LHCN-M2 (cell line): ENCODE data around the gene CA5A. TPM values are rescaled to one million over a fixed set of nuclear protein-coding genes. Genes with fewer than 3 reads are reported as not detected.
"Not testable (repeated sequence)": the region's sequence is repeated elsewhere in the genome, so short reads cannot be mapped to it uniquely, and the experiment has no call there.

ENCODE experiments used
- DNase-seq: peaks from one replicate; pipeline ENCODE4 v3.0.0-alpha.2; 2012; ENCODE audit warnings: low read depth
- total RNA-seq: library from RNA; depleted of rRNA; stranded (reverse); fragments of >200 nt; gene quantifications from 2 replicates; pipeline ENCODE4 v1.2.3, GENCODE V29; 2014

The CA5A gene
- total RNA-seq, 1 experiment from 2014 or later, result not detected

DNA sequence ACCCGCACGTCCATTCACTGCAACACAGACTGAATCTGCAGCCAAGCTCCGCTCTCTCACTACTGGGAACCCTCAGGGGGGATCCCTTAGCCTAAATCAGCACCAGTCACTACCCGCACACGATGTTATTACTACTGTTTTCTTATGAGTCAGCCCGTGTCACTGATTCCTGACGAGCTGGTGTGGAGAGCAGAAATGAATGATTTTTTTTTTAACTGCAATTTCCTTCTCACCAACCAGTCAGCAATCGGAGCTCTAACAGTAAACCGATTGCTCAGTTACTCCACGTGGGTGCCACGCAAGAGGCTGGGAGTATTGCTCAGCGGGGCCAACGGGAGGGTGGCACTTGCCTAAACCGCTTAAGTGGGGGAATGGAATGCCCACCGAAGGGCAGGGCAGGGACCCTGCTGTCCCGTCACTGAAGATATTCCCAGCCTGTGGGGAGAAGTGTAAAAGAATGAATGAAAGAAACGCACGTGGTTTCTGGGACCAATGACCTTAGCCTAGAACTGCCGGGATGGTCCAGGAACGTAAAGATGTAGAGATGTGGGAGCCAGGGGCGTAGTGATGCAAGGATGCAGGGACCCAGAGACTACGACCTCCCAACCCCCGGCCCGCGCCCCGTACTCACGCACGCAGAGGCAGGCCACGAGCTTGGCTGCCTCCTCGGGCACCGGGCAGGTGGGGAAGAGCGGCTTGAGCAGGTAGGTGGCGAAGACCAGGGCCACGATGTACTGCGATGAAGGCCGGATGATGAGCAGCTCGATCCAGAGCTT, 67.9 kb downstream of the CA5A start:
- DNase-seq, result peak; percentile 93

DNA sequence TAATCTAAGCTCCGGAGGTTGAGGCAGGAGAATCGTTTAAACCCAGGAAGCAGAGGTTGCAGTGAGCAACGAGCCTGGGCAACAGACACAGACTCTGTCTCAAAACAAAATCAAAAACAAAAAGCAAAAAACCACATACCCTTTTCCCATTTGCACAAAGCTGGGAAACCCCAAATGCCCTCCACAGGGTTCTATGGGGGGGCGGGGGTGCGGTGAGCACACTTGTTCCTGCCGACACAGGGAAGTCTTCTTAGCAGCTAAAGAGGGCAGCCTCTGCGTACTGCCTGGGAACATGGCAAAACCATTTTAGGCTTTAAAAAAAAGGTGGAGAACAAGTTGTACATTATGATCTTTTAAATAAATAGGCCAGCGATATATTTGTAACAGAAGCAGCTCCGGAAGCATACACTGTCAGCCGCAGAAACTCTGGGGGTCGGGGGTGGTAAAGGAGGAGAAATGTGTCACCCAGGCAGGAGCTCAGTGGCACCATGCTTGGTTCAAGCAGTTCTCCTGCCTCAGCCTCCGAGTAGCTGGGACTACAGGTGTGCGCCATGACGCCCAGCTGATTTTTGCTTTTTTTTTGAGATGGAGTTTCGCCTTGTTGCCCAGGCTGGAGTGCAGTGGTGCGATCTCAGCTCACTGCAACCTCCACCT, 70.3 kb downstream of the CA5A start:
- DNase-seq, result not testable (repeated sequence)

DNA sequence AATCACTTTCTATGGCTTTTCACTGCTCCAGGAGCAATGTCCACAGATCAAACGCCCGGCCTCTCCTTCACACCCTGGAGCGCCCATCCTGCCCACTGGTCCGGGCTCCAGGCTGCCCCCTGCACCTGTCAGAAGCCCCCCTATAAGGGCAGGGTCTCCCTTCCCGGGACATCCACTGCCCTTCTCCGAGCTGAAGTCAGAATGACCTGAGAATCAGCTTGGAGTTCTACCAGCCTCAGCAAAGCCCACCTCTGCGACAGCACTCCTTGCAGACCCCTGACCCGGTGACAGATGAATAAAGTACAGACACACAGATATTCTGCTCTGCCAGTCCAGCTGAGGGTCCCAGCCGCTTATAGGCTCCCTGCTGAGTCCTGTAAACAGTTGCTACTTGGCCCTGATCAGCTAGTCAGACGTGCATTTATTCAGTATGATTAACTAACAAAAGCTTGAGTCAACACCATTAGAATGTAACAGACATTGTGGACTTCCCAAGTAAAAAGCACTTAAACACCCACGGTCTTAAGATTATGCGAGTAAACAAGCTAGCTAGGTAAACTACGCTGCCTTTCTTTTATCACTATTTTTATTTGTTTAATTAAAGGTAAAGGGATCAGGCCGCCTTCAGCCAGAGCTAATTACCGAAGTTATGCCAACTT, 71.9 kb downstream of the CA5A start:
- peak; percentile 30 for DNase-seq

DNA sequence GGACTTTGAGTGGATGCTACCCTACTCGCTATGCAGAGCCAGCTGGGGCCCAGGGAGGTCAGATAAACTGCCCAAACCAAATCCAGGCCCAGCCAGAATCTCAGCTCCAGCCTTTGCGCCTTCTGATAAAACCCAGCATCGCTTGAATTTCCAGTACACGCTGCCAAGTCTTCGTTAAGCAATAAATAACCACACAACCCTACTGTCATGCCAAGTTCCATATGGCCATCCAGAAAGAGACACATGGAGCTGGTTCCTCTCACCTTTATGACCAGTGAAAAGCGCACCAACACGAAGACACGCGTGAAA, 73.0 kb downstream of the CA5A start:
- not testable (repeated sequence) for DNase-seq

DNA sequence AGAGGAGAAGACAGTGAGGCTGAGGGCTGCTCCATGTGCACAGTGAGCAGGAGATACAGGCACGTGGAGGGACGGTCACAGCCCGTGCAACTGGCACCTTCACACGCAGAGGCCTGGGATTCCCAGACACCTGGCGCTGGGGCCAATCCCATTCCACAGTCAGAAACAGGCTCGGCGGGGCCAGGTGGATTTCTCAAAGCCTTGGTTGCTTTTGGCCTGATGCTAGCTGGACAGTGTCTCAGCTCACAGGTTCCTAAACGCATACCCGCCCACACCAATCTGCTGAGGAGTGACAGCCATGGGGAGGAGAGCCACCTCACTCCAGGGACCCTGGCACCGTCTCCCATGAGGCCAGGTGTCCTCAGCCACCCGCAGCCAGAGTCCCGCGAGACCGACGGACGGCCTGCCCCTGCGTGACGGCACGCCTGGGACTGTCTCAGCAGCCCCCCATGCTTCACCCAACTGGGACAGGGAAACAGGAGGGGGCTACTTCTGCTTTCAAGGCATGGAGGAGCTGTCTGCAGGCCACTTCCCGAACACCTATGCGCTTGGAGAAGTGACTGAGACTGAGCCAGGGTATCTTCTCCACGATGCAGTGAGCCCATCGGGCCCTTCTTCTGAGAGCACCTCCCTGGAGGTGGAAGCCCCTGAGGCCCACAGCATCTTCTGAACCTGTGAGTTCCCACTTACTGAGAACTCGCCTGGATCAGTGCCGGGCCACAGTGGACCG, 73.6 kb downstream of the CA5A start:
- not testable (repeated sequence) for DNase-seq

DNA sequence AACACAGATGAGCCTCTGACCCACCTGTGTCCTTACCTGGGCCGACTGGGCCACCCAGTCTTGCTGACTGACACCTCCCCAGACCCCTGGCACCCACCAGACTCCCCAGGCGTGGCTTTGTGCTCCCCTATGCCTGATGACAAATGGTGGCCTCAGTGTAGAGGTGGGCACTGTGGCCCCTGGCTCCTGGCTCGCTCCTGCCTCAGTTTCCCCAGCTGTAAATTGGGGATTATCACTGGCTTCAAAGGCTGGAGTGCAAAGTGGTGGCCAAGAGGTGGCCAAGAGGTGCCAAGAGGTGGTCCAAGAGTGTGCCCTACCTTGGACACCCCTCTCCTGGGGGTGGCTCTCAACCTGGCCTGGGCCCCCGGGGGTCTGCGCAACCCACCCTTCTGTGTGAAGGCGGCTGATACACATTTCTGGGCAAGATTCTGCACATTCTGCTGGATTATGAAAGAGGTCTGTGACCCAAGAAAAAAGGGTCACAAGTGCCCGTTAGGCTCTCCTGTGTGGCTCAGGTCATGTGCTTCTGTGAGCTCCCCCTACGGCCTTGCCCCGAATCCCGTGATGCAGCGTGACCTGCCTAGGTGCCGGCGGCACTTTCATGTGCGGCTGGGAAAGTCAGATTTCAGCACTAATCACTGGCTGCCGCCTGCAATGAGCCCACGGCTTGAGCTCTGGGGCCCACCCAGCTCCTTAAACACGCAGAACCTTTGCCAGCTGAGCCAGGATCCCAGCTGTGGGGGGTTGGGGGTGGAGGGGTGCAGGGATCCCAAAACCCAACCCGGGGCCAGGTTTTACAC, 74.8 kb downstream of the CA5A start:
- not testable (repeated sequence) for DNase-seq

DNA sequence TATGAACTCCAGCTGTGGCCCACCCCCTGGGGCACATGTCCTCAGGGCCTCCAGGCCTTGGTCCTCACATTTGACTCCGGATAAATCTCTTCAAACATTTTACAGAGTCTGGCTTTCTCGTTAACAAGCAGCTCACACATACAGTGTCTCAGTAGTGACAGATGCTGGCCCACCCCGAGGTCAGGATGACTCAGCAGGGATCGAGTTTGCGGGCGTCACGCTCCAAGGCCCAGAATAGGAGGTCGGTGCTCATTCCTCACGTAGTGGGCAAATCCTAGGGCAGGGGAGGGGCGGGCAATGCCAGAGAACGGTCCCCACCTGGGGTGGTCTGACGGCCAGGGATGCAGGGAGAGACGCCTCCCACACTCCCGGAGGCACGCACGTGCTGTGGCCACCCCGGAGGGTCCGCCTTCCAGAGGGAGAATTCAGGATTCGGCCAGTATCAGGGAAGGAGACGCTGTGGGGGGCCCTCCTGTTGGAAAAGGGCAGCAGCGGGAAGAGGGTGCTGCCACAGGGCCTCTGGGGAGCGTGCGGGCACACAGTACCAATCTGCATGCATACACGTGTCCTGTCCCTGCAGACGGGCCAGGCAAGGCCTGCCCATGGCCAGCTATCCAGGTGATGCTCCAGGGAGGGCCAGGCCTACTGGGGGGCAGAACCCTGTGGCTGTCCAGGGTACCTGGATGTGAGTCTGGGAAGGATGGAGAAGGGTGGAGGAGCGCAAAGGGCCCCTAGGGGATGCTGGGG, 75.6 kb downstream of the CA5A start:
- DNase-seq, result peak; percentile 86

DNA sequence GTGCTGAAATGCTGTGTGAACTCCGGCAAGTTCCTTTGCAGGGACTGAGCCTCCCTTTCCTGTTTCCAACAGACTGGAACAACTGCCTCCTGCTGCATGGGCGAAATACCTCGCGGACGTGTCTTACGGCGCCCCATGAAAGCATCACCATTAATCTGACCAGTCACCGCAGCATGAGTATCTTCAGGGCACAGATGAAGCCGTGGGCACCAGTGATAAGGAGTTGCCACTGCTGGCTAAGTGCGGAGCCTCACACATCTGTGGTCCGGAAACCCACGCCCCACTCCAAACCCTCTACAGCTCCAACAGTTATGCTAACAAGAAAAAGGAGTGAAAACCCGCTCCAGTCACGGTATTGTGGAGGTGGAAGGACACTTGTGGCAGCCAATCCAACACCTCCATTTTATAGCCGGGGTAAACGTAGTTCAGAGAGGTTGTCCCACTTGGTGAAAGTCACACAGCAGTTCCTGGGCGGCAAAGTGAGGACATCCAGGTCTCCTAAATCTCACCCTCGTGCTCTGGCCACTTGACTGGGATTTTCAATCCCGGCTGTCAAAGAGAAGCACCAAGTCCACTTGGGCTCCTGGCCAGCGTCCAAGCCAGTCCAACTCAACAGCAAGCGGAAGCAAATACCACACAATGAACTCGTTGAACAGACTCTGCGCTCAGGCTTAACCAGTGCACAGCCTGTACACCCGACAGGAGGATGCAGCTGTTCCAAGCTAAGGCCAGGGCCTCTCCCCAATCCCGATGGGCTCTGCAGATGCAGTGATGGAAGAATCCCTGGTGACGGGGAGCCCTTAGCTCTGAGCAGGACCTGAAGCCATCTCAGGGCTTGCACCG, 78.0 kb downstream of the CA5A start:
- peak; percentile 74 for DNase-seq

DNA sequence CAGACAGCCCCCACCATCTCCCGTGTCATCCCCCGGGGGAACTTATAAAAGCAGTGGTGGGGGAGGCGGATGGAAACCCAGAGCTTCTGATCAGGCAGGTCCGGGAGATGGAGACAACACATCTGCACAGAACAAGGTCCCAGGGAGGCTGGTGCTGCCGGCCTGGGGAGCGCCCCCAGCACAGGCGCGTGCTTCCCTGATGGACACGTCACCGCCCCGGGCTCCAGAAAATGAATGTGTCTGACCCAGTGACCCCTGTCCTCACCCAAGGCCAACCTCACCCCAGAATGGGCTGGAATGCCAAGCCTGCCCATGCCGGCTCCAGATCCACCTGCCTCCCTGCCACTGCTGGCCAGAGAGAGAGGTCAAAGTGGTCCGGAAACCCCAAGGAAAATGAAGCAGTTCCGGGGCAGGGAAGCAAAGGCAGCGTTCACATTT, 79.5 kb downstream of the CA5A start:
- DNase-seq, result peak; percentile 80

DNA sequence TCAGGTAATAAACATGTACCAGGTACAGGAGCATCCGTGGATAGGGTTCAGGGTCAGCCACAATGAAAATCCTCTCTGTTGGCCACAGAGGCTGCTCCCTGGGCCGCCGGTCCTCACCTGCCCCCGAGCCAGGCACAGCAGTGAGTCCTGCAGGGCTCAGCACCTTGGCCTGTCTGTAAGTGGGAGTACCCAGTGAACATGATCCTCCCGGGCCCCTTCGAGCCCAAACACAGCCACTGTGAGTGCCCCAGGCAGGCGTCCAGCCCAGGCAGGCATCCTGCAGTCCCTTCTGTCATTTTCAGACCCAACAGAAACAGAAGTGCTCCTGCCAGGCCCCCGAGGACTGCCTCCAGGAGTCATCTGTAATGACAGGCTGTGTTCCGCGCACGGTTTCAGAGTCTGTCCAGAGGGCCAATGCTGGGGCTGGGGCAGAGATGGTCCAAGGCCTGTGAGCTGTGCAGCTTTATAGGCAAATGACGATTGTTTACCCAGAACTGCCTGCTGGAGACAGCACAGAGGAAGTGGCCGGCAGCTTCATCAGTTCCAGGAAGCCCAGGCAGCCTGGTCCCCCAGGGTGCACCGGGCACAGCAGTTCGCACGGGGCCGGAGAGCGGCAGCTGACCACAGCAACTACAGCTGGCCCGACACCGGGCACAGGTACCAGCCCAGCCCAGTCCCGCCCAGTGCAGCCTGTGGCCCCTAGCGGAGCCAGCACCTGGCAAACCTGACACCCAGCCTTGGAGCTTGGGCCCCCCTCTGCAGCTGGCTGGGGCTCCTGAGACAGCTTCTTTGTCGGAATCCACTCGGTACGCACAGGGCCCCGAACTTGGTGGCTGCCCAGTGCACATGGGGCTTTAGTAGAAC, 80.2 kb downstream of the CA5A start:
- DNase-seq, result peak; percentile 66

DNA sequence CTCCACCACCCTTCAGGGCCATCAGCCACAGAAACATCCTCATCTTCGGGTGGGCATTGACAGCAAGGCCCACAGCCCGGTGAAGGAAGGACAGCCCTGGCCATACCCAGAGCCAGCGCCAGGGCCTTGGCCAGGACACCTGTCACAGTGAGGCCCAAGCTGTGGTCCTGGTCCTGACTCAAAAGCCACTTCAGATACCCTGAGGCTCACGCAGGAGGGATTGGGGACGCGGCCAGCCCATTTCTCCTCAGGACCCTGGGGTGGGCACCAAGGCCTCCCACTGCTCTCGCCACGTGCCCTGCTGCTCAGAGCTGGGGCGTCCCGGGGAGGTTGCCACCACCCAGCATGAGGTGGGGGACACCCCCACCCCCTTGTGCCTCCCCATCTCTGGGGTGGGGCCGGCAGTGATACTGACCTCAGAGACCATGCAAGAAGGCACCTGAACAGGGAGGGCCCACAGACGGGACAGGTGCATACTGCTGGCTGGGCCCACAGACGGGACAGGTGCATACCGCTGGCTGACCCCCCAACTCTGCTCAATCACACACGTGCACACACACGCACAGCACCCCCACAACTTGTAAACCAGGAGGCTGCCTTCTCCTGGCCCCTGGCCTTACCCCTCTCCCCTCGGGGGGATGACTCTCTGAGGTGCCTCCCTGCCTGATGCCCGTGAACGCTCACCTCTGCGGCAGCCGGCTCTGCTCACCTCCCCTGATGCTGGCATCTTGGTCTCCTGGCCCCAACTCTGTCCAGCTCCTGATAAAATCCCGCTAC, 81.2 kb downstream of the CA5A start:
- DNase-seq, result no peak

DNA sequence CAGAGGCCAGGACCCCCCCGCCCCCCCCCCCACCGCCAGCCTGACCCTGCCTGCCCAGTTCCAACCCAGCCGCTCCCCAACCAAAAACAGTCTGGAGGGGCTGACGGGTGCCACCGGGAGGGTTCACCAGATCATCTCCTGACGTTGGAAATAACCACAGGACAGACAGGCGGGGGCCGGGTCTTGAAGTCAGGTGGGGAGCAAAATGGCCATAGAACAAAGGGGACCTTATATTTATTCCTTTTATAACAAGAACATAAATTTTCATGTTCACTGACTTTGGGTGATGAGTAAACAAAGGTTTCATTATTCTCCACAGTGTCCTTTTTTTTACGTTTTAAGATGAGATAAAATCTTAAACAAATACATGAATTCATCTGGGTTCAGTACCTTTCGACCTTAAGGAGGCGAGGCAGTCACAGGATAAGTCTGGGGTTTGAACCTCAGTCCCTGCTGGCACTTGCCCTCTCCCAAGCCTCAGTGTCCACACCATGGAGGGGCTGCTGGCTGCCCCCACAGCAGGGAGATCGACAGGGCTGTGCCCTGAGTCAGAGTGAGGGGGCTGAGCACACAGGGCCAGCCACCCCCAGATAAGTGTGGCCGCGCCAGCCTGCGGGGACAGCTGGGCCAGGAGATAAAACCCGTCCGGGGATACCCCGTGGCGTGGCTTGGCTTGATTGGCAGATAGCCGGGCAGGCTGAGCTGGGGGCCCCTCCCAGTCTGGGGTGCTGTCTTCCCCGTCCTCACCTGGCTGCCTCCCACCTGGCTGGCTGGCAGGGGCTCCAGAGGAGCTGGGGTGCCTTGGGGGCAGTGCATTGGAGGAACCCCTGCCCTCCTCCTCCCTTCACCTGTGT, 82.0 kb downstream of the CA5A start:
- no peak for DNase-seq

DNA sequence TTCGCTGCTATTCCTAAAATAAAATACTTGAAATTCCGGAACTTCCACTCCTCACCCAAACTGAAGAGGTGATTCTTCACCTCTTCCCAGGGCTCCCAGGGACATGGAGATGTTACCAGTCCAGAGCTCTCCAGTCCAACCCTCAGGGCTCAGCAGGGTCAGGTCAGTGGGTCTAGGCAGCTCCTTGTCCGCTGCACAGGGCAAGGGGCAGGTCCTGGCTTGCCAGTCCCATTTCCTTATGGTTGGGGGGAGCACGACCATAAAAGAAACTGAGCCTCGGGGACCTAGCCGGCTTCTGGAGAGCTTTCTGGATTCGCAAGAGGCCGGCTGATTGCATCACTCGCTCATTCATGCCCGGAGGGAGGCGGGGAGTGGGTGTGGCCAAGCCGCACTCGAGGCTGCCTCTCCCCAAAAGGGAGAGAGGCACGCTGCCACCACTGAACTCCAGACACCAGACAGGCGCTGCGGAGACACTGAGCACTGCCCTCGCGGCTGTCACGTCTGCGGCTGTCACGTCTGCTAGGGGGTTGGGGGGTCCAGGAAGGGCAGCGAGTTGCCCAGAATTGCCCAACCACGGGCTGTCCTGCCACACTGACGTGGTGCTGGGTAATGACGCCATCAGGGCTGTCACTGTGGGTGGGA, 82.8 kb downstream of the CA5A start:
- DNase-seq, result peak; percentile 84

DNA sequence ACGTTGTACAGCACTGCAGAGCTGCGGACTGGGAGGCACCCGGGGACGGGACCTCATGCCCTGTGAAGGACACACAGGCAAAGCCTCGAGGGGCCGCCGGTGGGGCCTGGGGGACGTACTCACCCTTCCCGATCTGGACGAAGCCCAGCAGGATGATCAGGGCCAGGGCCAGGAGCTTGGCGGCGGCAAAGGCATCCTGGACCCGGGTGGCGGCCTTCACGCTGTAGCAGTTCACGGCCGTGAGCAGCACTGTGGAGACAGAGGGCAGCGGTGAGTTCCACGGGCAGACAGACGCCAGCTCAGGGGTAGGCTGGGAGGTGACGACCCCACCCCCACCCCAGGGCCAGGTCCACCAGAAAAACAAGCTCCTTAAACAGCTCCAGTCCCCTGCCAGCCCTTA, 84.7 kb downstream of the CA5A start:
- no peak for DNase-seq

DNA sequence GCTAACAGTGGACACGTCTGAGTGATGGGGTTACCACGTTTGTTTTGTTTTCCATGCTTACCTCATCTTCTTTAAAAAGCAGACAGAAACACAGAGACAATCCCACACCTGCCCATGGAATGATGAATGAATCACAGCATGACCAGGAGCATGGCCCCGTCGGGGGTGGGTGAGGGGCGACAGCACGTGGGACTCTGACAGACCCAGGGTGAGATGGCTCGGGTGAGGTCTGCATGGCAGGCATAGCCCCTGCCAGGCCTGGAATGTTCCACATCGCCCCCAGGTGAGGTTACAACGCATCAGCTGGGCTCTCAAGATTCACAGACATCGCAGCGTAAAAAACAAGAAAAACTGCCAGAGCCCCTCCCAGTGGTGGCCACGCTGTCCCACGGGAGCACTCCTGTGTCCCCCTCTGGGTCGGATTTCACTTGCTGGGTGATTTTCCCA, 85.2 kb downstream of the CA5A start:
- no peak for DNase-seq
